ENCODE results near the gene WHRN.

Gene WHRN

DNA sequence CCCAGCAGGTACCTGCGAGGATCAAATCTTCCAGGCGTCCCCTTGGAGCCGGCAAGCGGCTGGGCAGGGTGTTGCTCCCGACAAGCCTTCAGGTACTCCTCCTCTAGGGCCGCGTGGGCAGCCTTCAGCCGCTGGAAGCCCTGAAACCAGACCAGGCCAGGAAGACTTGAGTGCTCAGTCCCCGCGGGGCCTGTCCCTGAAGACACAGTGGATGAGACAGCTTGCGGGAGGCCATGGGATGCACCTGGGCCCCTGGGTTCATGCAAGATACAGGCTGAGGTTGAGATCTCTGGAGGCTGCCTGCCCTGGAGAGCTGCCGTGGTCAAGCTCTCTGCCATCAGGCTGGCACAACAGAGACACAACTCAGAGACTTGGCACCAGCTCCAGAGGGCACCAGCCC, 142.9 kb downstream of the WHRN start:
- Histone ChIP-seq H2AFZ (ENCODE audit: low read depth, low read length) (no peak overlapping the region), H3K36me3 (ENCODE audit: insufficient read depth, low read length) (peaks cover 31% of the 10 kb centered on the region), H3K4me3 (ENCODE audit: low read length) (no peak overlapping the region), H3K27me3 (ENCODE audit: insufficient read depth, low read length) (no peaks in the 10 kb centered on the region), H3K4me1 (ENCODE audit: insufficient read depth, low read length) (no peaks in the 10 kb centered on the region), H3K9me3 (ENCODE audit: low read length) (no peaks in the 10 kb centered on the region)

DNA sequence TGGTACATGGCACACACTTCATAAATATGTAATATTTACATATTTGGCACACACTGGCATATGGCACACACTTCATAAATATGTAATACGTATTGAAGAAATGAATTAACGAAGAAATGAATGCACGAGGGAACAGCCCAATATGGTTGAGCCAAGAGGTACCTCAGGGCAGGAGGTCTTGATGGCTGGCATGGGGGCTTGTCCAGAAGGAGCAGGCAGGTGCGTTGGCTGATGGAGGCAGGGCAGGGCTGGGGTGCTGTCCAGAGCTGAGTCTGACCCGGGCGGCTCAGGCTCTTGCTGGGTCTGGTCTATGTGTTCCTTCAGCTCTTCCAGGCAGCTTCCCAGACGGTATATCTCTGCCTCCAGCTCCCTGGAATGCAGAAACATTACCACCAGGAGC, 143.7 kb downstream of the WHRN start:
- H3K36me3 ChIP-seq (ENCODE audit: insufficient read depth, low read length): peaks cover 38% of the 10 kb centered on the region
- H3K27me3 ChIP-seq (ENCODE audit: insufficient read depth, low read length): no peaks in the 10 kb centered on the region
- H3K4me1 ChIP-seq (ENCODE audit: insufficient read depth, low read length): no peaks in the 10 kb centered on the region
- no peak overlapping the region for H3K4me3 ChIP-seq (ENCODE audit: low read length)
- H3K9me3 ChIP-seq (ENCODE audit: low read length): no peaks in the 10 kb centered on the region
- no peak overlapping the region for H2AFZ ChIP-seq (ENCODE audit: low read depth, low read length)

DNA sequence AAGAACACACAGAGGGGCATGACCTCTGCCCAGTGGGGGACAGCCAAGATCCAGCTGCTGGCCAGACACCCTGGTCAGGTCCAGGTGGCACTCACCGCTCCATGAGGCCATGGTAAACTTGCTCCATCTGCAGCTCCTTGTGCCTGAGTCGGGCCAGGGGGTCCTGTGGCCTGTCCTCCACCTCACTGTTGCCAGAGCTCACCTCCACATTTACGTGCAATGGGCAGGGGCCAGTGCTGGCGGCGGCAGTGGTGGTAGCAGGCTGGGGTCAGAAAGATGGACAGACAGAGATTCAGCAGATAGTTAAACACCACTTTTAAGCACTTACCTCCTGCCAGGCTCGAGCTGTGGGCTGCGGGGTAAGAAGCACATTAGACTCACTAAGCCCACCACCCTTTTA, 145.5 kb downstream of the WHRN start:
- no peak overlapping the region for H2AFZ ChIP-seq (ENCODE audit: low read depth, low read length)
- no peaks in the 10 kb centered on the region for H3K27me3 ChIP-seq (ENCODE audit: insufficient read depth, low read length)
- H3K4me3 ChIP-seq (ENCODE audit: low read length): no peak overlapping the region
- no peaks in the 10 kb centered on the region for H3K4me1 ChIP-seq (ENCODE audit: insufficient read depth, low read length)
- peaks cover 46% of the 10 kb centered on the region for H3K36me3 ChIP-seq (ENCODE audit: insufficient read depth, low read length)
- no peaks in the 10 kb centered on the region for H3K9me3 ChIP-seq (ENCODE audit: low read length)

DNA sequence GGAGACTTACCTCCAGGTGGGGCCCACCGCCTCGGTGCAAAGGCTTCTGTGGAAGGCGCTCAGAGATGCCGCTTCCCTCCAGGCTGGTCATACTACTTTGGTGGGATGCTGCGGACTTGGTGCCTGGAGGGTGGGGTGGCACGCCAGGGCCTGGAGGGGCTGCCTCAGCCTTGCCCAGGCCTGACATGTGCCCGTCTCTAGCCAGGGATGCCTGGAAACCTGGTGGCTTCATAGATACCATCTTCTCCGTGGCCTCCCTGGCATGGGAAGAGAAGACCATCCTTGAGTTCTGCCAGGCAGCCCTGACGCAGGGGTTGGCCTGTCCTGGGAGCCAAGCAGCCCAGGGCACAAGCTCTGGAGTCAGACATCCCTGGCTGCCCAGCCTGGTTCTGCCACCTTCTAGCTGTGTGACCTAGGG, 147.4 kb downstream of the WHRN start:
- H3K4me1 ChIP-seq (ENCODE audit: insufficient read depth, low read length): no peaks in the 10 kb centered on the region
- H3K4me3 ChIP-seq (ENCODE audit: low read length): no peak overlapping the region
- H3K27me3 ChIP-seq (ENCODE audit: insufficient read depth, low read length): no peaks in the 10 kb centered on the region
- H3K36me3 ChIP-seq (ENCODE audit: insufficient read depth, low read length): peaks cover 43% of the 10 kb centered on the region
- H2AFZ ChIP-seq (ENCODE audit: low read depth, low read length): no peak overlapping the region
- H3K9me3 ChIP-seq (ENCODE audit: low read length): no peaks in the 10 kb centered on the region

DNA sequence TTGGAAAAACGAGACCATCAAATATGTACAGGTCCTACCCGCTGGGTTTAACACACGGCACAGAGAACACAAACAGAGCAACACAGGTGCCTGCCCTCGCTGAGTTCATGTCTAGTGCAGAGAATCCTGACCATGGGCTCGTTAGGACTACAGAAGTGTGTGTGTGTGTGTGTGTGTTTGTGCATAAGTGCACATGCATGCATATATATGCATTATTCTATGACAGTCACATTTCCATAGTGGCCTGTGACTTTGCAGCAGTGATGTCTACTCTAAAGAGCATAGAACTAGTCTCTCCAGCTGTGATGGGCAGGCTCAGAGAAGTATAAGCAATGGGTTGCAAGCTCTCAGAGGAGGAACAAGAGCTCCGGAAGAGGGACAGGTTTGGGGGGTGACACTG, 147.9 kb downstream of the WHRN start:
- Histone ChIP-seq H3K9me3 (ENCODE audit: low read length) (no peaks in the 10 kb centered on the region), H3K27me3 (ENCODE audit: insufficient read depth, low read length) (no peaks in the 10 kb centered on the region), H3K4me3 (ENCODE audit: low read length) (no peak overlapping the region), H3K36me3 (ENCODE audit: insufficient read depth, low read length) (peaks cover 43% of the 10 kb centered on the region), H2AFZ (ENCODE audit: low read depth, low read length) (no peak overlapping the region), H3K4me1 (ENCODE audit: insufficient read depth, low read length) (no peaks in the 10 kb centered on the region)

DNA sequence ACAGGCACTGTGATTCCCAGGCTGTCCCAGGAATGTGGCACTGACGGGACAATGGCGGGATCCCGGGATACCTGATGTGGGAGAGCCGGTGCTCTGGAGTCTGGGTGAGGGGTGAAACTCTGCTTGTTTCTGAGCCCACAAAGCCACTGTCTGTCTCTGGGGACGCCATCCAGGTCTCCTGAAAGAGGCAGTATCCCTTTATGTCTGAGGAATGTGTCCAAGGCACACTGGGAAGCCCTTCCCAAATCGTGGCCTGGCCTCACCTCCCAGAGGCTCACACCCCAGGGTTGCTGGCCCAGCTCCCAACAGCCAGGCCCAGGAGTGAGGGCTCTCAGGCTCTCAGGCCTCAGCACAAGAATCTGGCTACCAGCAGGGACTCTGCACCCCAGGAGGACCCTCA, 148.5 kb downstream of the WHRN start:
- H3K4me3 ChIP-seq (ENCODE audit: low read length): no peak overlapping the region
- H3K27me3 ChIP-seq (ENCODE audit: insufficient read depth, low read length): no peaks in the 10 kb centered on the region
- H3K36me3 ChIP-seq (ENCODE audit: insufficient read depth, low read length): peaks cover 43% of the 10 kb centered on the region
- no peaks in the 10 kb centered on the region for H3K9me3 ChIP-seq (ENCODE audit: low read length)
- no peak overlapping the region for H2AFZ ChIP-seq (ENCODE audit: low read depth, low read length)
- H3K4me1 ChIP-seq (ENCODE audit: insufficient read depth, low read length): no peaks in the 10 kb centered on the region

GRCh38 chr9:114355821-114356220, 149.5 kb downstream of the WHRN start:
- H3K27me3 ChIP-seq (ENCODE audit: insufficient read depth, low read length): no peaks in the 10 kb centered on the region
- H3K9me3 ChIP-seq (ENCODE audit: low read length): no peaks in the 10 kb centered on the region
- H3K4me1 ChIP-seq (ENCODE audit: insufficient read depth, low read length): no peaks in the 10 kb centered on the region
- H3K4me3 ChIP-seq (ENCODE audit: low read length): no peak overlapping the region
- peaks cover 38% of the 10 kb centered on the region for H3K36me3 ChIP-seq (ENCODE audit: insufficient read depth, low read length)
- H2AFZ ChIP-seq (ENCODE audit: low read depth, low read length): no peak overlapping the region

All from neuron (in vitro differentiated cells).